ENCODE measurements around the gene COA6. TPM values are rescaled to one million over a fixed set of nuclear protein-coding genes. Genes with fewer than 3 reads are reported as not detected.

Gene COA6
- total and polyA plus RNA-seq, 2 of the 13 experiments (the other 11 are each of a cell fraction or from before 2014, with no cell fraction given): 32.4 to 104 TPM

- TF ChIP-seq, protein P1, sequence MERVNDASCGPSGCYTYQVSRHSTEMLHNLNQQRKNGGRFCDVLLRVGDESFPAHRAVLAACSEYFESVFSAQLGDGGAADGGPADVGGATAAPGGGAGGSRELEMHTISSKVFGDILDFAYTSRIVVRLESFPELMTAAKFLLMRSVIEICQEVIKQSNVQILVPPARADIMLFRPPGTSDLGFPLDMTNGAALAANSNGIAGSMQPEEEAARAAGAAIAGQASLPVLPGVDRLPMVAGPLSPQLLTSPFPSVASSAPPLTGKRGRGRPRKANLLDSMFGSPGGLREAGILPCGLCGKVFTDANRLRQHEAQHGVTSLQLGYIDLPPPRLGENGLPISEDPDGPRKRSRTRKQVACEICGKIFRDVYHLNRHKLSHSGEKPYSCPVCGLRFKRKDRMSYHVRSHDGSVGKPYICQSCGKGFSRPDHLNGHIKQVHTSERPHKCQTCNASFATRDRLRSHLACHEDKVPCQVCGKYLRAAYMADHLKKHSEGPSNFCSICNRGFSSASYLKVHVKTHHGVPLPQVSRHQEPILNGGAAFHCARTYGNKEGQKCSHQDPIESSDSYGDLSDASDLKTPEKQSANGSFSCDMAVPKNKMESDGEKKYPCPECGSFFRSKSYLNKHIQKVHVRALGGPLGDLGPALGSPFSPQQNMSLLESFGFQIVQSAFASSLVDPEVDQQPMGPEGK (CRISPR knock-in tag; IDR thresholded peaks at IDR 0.05): no peak
- no peak for TF ChIP-seq ZNF350 (CRISPR knock-in tag; IDR thresholded peaks at IDR 0.05; ENCODE audit: borderline replicate concordance, low read depth)
- no peak for TF ChIP-seq JUN (CRISPR knock-in tag; IDR thresholded peaks at IDR 0.05)
- no peak for TF ChIP-seq ZNF101 (CRISPR knock-in tag; IDR thresholded peaks at IDR 0.05; ENCODE audit: borderline replicate concordance, low read depth)
Measured at GRCh38 chr1:234395297-234395696, 22.0 kb downstream of the COA6 start (continued).

DNA sequence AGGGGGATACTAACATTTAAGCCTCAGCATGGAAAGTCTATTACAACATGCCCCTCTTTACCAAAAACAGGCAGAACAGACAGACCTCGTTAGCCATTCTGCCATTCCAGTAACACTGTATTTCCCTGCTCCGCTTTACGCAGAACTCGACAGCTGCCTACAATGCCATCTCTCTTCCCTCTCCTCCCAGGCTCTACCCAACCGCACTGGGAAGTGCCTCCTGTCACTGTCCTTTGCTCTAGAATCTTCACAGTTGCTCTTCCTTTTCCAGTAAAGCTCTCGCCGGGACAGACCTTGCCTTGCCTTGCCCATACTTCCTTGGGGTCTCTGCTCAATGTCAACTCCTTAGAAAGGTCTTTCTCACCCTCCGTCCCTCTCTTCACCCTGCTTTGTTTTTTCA lies 22.8 kb downstream of the COA6 start:
- no TSS peak for BruUV-seq (replicated peaks)
- CTCF ChIA-PET (ENCODE audit: low intra/inter-chr PET ratio, low total read pairs): no interaction called here
- in situ Hi-C loops (cut with HindIII; ENCODE audit: extremely low pct_ligation_motif_present, low pct_unique_long_range_greater_than_20kb): no loop called here

More for the DNA sequence above, 22.8 kb downstream of the COA6 start:
- Histone ChIP-seq H3K79me2 (ENCODE audit: insufficient read depth, low read length) (no peaks in the 10 kb centered on the region), H3K4me3 (replicated peaks in 1 of 3; ENCODE audit: insufficient read depth in 1 of 3, low read depth in 2 of 3, low read length in 3 of 3) (no peak overlapping the region), H3K9ac (ENCODE audit: insufficient read depth, low read depth, low read length) (no peak overlapping the region), H4K20me1 (ENCODE audit: insufficient read depth, low read length) (no peaks in the 10 kb centered on the region), H3K36me3 (replicated peaks in 1 of 2; ENCODE audit: control insufficient read depth in 1 of 2, insufficient read depth in 2 of 2, low read length in 2 of 2) (peaks cover 7 to 29% of the 10 kb centered on the region in 2 experiments), H3K27ac (ENCODE audit: extremely low read length, insufficient read depth, low read length) (no peak overlapping the region), H3K27me3 (ENCODE audit: control insufficient read depth in 1 of 2, insufficient read depth in 2 of 2, low read length in 2 of 2) (no peaks in the 10 kb centered on the region), H3K4me1 (ENCODE audit: insufficient read depth, low read length) (no peaks in the 10 kb centered on the region), H2AFZ (ENCODE audit: low read length) (no peak overlapping the region), H3K4me2 (ENCODE audit: low read depth, low read length) (no peak overlapping the region), H3K9me3 (ENCODE audit: low read length) (no peaks in the 10 kb centered on the region)
- 97% methylated on average over 8 of the region's 8 CpGs for WGBS (ENCODE audit: low lambda C conversion rate)
- FAIRE-seq: no peak
- POLR2A ChIA-PET: no interaction called here
- DNase-seq (ENCODE audit: low spot score): no peak
- no peak for ATAC-seq
- intact Hi-C loops (cut with micrococcal nuclease; ENCODE audit: unreplicated experiment): no loop called here
- TF ChIP-seq ZNF639 (CRISPR knock-in tag; conservative IDR thresholded peaks at IDR 0.05) (no peak), ZNF468 (CRISPR knock-in tag; IDR thresholded peaks at IDR 0.05) (no peak), RBFOX2 (IDR thresholded peaks at IDR 0.05; ENCODE audit: low read depth, low read length) (no peak), IRF2 (CRISPR knock-in tag; IDR thresholded peaks at IDR 0.05) (no peak), U2AF1 (optimal IDR thresholded peaks at IDR 0.05; ENCODE audit: low read depth, low read length) (no peak), ZBTB10 (CRISPR knock-in tag; IDR thresholded peaks at IDR 0.05; ENCODE audit: borderline replicate concordance) (no peak), HOXA7 (CRISPR knock-in tag; IDR thresholded peaks at IDR 0.05) (no peak), NFYC (CRISPR knock-in tag; IDR thresholded peaks at IDR 0.05) (no peak), JUNB (CRISPR knock-in tag; IDR thresholded peaks at IDR 0.05; ENCODE audit: borderline replicate concordance) (no peak), ARID2 (CRISPR knock-in tag; IDR thresholded peaks at IDR 0.05; ENCODE audit: borderline replicate concordance) (no peak)
- TF ChIP-seq, protein P2, sequence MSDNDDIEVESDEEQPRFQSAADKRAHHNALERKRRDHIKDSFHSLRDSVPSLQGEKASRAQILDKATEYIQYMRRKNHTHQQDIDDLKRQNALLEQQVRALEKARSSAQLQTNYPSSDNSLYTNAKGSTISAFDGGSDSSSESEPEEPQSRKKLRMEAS (IDR thresholded peaks at IDR 0.05): no peak
- TF ChIP-seq, protein P3, sequence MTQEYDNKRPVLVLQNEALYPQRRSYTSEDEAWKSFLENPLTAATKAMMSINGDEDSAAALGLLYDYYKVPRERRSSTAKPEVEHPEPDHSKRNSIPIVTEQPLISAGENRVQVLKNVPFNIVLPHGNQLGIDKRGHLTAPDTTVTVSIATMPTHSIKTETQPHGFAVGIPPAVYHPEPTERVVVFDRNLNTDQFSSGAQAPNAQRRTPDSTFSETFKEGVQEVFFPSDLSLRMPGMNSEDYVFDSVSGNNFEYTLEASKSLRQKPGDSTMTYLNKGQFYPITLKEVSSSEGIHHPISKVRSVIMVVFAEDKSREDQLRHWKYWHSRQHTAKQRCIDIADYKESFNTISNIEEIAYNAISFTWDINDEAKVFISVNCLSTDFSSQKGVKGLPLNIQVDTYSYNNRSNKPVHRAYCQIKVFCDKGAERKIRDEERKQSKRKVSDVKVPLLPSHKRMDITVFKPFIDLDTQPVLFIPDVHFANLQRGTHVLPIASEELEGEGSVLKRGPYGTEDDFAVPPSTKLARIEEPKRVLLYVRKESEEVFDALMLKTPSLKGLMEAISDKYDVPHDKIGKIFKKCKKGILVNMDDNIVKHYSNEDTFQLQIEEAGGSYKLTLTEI (CRISPR knock-in tag; conservative IDR thresholded peaks at IDR 0.05): no peak

Data from HepG2 (cell line).